ENCODE data around the gene CDK16. TPM values are rescaled to one million over a fixed set of nuclear protein-coding genes. Genes with fewer than 3 reads are reported as not detected.

CDK16 gene
- total RNA-seq, 4 donors from 2014 or later: 51.9 to 87.1 (median 65.4) TPM

DNA sequence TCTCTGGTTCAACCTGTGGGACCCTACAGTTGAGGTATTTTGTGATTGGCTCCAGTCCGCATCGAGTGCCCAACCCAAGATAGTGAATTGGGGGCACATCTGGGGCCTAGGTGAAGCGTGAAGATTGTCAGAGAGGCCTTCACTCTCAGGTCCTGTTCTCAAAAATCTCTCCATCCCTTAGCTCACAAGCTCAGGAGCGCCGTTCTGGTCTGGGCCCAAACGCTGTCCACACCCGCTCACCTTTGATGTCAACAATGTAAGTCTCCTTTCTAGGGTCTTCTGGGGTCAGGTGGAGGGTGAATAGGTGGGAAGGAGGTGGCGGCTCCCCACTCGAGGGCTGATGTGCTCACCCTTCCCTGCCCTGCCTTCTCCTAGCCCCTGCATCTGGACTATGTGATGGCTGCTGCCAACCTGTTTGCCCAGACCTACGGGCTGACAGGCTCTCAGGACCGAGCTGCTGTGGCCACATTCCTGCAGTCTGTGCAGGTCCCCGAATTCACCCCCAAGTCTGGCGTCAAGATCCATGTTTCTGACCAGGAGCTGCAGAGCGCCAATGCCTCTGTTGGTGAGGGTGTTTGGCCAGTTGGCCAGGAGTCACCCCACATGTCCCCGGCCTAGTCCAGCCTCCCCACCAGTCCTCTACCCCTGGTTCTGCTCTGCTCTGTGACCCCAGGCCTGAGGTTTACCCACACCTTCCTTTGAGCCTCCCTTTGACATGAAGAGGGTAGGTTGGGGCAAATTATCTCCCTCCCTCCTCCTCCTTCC lies 7.6 kb upstream of the CDK16 start:
- H3K9me3 ChIP-seq: no peaks in the 10 kb centered on the region
- DNase-seq (ENCODE audit: extremely low spot score): no peak
- H3K27ac ChIP-seq (replicated peaks in 1 of 4): no peak overlapping the region
- intact Hi-C loops (cut with DNase I): no loop called here
- no peak overlapping the region for H3K4me3 ChIP-seq
- H3K36me3 ChIP-seq: peaks cover 44 to 100% (median 99%) of the 10 kb centered on the region in 4 donors
- peaks cover 0 to 7% (median 0%) of the 10 kb centered on the region in 4 donors for H3K4me1 ChIP-seq
- WGBS: 95% methylated on average over 15 of the region's 15 CpGs
- TF ChIP-seq POLR2A (IDR thresholded peaks at IDR 0.05; ENCODE audit: low read depth): no peak
- TF ChIP-seq POLR2AphosphoS5 (IDR thresholded peaks at IDR 0.05): no peak
- TF ChIP-seq CTCF (IDR thresholded peaks at IDR 0.05): no peak
- no peak for TF ChIP-seq EP300 (IDR thresholded peaks at IDR 0.05)
- H3K27me3 ChIP-seq: no peaks in the 10 kb centered on the region

GRCh38 chrX:47212381-47213293 lies 5.8 kb upstream of the CDK16 start:
- intact Hi-C loops (cut with DNase I): no loop called here
- no peak overlapping the region for H3K27ac ChIP-seq (replicated peaks in 1 of 4)
- no peaks in the 10 kb centered on the region for H3K9me3 ChIP-seq
- TF ChIP-seq POLR2A (IDR thresholded peaks at IDR 0.05; ENCODE audit: low read depth) (no peak), POLR2AphosphoS5 (IDR thresholded peaks at IDR 0.05) (peak in 1 of 2 donors; percentile 9), EP300 (IDR thresholded peaks at IDR 0.05) (no peak)
- DNase-seq (ENCODE audit: extremely low spot score): no peak
- no peaks in the 10 kb centered on the region for H3K27me3 ChIP-seq
- H3K4me1 ChIP-seq: peaks cover 13 to 19% (median 15%) of the 10 kb centered on the region in 4 donors
- WGBS: 96% methylated on average over 12 of the region's 12 CpGs
- no peak overlapping the region for H3K4me3 ChIP-seq
- peaks cover 36 to 91% (median 87%) of the 10 kb centered on the region in 4 donors for H3K36me3 ChIP-seq

DNA sequence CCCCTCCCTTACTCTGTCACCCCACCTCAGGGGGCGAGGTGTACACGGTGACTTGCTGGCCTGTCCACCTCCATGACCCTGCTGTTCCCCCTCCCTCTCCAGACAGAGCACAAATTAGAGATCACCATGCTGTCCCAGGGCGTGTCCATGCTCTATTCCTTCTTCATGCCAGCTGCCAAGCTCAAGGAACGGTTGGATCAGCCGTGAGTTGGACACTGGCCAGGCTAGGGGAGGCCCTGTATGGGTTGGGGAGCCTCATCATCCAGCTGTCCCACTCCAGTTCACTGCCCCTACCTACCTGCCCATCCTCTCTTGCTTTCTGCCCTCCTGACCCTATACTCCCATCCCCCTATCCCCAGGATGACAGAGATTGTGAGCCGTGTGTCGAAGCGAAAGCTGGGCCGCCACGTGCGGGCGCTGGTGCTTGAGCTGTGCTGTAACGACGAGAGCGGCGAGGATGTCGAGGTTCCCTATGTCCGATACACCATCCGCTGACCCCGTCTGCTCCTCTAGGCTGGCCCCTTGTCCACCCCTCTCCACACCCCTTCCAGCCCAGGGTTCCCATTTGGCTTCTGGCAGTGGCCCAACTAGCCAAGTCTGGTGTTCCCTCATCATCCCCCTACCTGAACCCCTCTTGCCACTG lies 3.9 kb upstream of the CDK16 start:
- H3K36me3 ChIP-seq: peaks cover 27 to 72% (median 68%) of the 10 kb centered on the region in 4 donors
- DNase-seq (ENCODE audit: extremely low spot score): no peak
- no peaks in the 10 kb centered on the region for H3K27me3 ChIP-seq
- no peaks in the 10 kb centered on the region for H3K9me3 ChIP-seq
- intact Hi-C loops (cut with DNase I): no loop called here
- peak overlapping the region in 1 of 4 donors; percentile 7 for H3K27ac ChIP-seq (replicated peaks in 1 of 4)
- peaks cover 15 to 23% (median 17%) of the 10 kb centered on the region in 4 donors for H3K4me1 ChIP-seq
- no peak overlapping the region for H3K4me3 ChIP-seq
- TF ChIP-seq CTCF (IDR thresholded peaks at IDR 0.05) (no peak), EP300 (IDR thresholded peaks at IDR 0.05) (no peak)
- 89% methylated on average over 20 of the region's 20 CpGs for WGBS

- no peak overlapping the region for H3K4me3 ChIP-seq
- 87% methylated on average over 12 of the region's 12 CpGs for WGBS
- no peaks in the 10 kb centered on the region for H3K27me3 ChIP-seq
- H3K9me3 ChIP-seq: no peaks in the 10 kb centered on the region
- H3K36me3 ChIP-seq: peaks cover 23 to 63% (median 60%) of the 10 kb centered on the region in 4 donors
- intact Hi-C loops (cut with DNase I): no loop called here
- peaks cover 22 to 31% (median 24%) of the 10 kb centered on the region in 4 donors for H3K4me1 ChIP-seq
- H3K27ac ChIP-seq (replicated peaks in 1 of 4): peak overlapping the region in 1 of 4 donors; percentile 96
- DNase-seq (ENCODE audit: extremely low spot score): no peak
- TF ChIP-seq POLR2AphosphoS5 (IDR thresholded peaks at IDR 0.05) (no peak), POLR2A (IDR thresholded peaks at IDR 0.05; ENCODE audit: low read depth) (no peak), CTCF (IDR thresholded peaks at IDR 0.05) (no peak), EP300 (IDR thresholded peaks at IDR 0.05) (no peak)
Measured at GRCh38 chrX:47215291-47215900, 3.1 kb upstream of the CDK16 start.
